ENCODE data around the gene NXF1.

The NXF1 gene

GRCh38 chr11:62791501-62792201, 13.6 kb downstream of the NXF1 start, which contains the start of gene TMEM223:
Gene TMEM223 (minus strand): TSS chr11:62792006. CDS start chr11:62791994, 12 bp downstream.
- TF ChIP-seq ZFX (IDR thresholded peaks at IDR 0.05; ENCODE audit: borderline replicate concordance) (no peak), CTCF (IDR thresholded peaks at IDR 0.05) (no peak)
- H3K27ac ChIP-seq, result peak within 1 kb of the TSS; percentile 98

- H3K27ac ChIP-seq, result peak overlapping the region; percentile 98
- TF ChIP-seq ZFX (IDR thresholded peaks at IDR 0.05; ENCODE audit: borderline replicate concordance) (no peak), CTCF (IDR thresholded peaks at IDR 0.05) (no peak)
These were observed 15.7 kb downstream of the NXF1 start for GRCh38 chr11:62789576-62789975.

GRCh38 chr11:62788991-62789390, 16.2 kb downstream of the NXF1 start:
- TF ChIP-seq CTCF (IDR thresholded peaks at IDR 0.05) (no peak), ZFX (IDR thresholded peaks at IDR 0.05; ENCODE audit: borderline replicate concordance) (no peak)
- H3K27ac ChIP-seq, result peak overlapping the region; percentile 98

GRCh38 chr11:62787005-62787759, 18.1 kb downstream of the NXF1 start, which contains the start of gene TMEM179B:
Gene TMEM179B (plus strand): TSS chr11:62787402. CDS start chr11:62787432, 30 bp downstream.
- peak within 1 kb of the TSS; percentile 98 for H3K27ac ChIP-seq
- no peak for TF ChIP-seq ZFX (IDR thresholded peaks at IDR 0.05; ENCODE audit: borderline replicate concordance)
- TF ChIP-seq CTCF (IDR thresholded peaks at IDR 0.05), result peak; percentile 68

- H3K27ac ChIP-seq, result peak overlapping the region; percentile 98
- TF ChIP-seq CTCF (IDR thresholded peaks at IDR 0.05), result peak; percentile 96
- no peak for TF ChIP-seq ZFX (IDR thresholded peaks at IDR 0.05; ENCODE audit: borderline replicate concordance)
These were observed 18.8 kb downstream of the NXF1 start for GRCh38 chr11:62786318-62787004.

GRCh38 chr11:62782753-62783152, 22.5 kb downstream of the NXF1 start:
- no peak overlapping the region for H3K27ac ChIP-seq
- no peak for TF ChIP-seq CTCF (IDR thresholded peaks at IDR 0.05)
- TF ChIP-seq ZFX (IDR thresholded peaks at IDR 0.05; ENCODE audit: borderline replicate concordance), result no peak

Data from 22Rv1 (cell line).